Measurements from ENCODE around the gene QRFPR.

QRFPR gene

GRCh38 chr4:121339824-121340223 lies 41.0 kb downstream of the QRFPR start:
- TF ChIP-seq CTCF (IDR thresholded peaks at IDR 0.05), result no peak
- H3K4me1 ChIP-seq (ENCODE audit: control insufficient read depth in 1 of 2, insufficient read depth in 1 of 2, low read depth in 1 of 2, low read length in 1 of 2), result no peaks in the 10 kb centered on the region
- H3K4me3 ChIP-seq (ENCODE audit: low read depth in 1 of 2, low read length in 1 of 2), result no peak overlapping the region
- H3K27me3 ChIP-seq, result no peaks in the 10 kb centered on the region
- no peaks in the 10 kb centered on the region for H3K9me3 ChIP-seq
- H3K27ac ChIP-seq, result no peak overlapping the region
- no peaks in the 10 kb centered on the region for H3K36me3 ChIP-seq

GRCh38 chr4:121339307-121339706 lies 41.5 kb downstream of the QRFPR start:
- Histone ChIP-seq H3K4me3 (ENCODE audit: low read depth in 1 of 2, low read length in 1 of 2) (no peak overlapping the region), H3K9me3 (no peaks in the 10 kb centered on the region), H3K36me3 (no peaks in the 10 kb centered on the region), H3K27ac (no peak overlapping the region), H3K27me3 (no peaks in the 10 kb centered on the region), H3K4me1 (ENCODE audit: control insufficient read depth in 1 of 2, insufficient read depth in 1 of 2, low read depth in 1 of 2, low read length in 1 of 2) (no peaks in the 10 kb centered on the region)
- no peak for TF ChIP-seq CTCF (IDR thresholded peaks at IDR 0.05)

- Histone ChIP-seq H3K4me1 (ENCODE audit: control insufficient read depth in 1 of 2, insufficient read depth in 1 of 2, low read depth in 1 of 2, low read length in 1 of 2) (no peaks in the 10 kb centered on the region), H3K9me3 (no peaks in the 10 kb centered on the region), H3K27me3 (no peaks in the 10 kb centered on the region), H3K36me3 (no peaks in the 10 kb centered on the region), H3K4me3 (ENCODE audit: low read depth in 1 of 2, low read length in 1 of 2) (no peak overlapping the region), H3K27ac (no peak overlapping the region)
- no peak for TF ChIP-seq CTCF (IDR thresholded peaks at IDR 0.05)
Observed at GRCh38 chr4:121338518-121338917, 42.3 kb downstream of the QRFPR start.

GRCh38 chr4:121336706-121337105 lies 44.1 kb downstream of the QRFPR start:
- Histone ChIP-seq H3K27ac (no peak overlapping the region), H3K27me3 (no peaks in the 10 kb centered on the region), H3K9me3 (no peaks in the 10 kb centered on the region), H3K36me3 (no peaks in the 10 kb centered on the region), H3K4me3 (ENCODE audit: low read depth in 1 of 2, low read length in 1 of 2) (no peak overlapping the region), H3K4me1 (ENCODE audit: control insufficient read depth in 1 of 2, insufficient read depth in 1 of 2, low read depth in 1 of 2, low read length in 1 of 2) (no peaks in the 10 kb centered on the region)
- TF ChIP-seq CTCF (IDR thresholded peaks at IDR 0.05), result no peak

- TF ChIP-seq CTCF (IDR thresholded peaks at IDR 0.05), result no peak
- H3K36me3 ChIP-seq, result no peaks in the 10 kb centered on the region
Observed at GRCh38 chr4:121330180-121330665, 50.6 kb downstream of the QRFPR start.

GRCh38 chr4:121326597-121326996 lies 54.2 kb downstream of the QRFPR start:
- no peak overlapping the region for H3K4me3 ChIP-seq (ENCODE audit: low read depth in 1 of 2, low read length in 1 of 2)
- H3K9me3 ChIP-seq, result no peaks in the 10 kb centered on the region
- no peaks in the 10 kb centered on the region for H3K27me3 ChIP-seq
- no peak for TF ChIP-seq CTCF (IDR thresholded peaks at IDR 0.05)
- no peaks in the 10 kb centered on the region for H3K36me3 ChIP-seq
- no peaks in the 10 kb centered on the region for H3K4me1 ChIP-seq (ENCODE audit: control insufficient read depth in 1 of 2, insufficient read depth in 1 of 2, low read depth in 1 of 2, low read length in 1 of 2)
- H3K27ac ChIP-seq, result no peak overlapping the region

More at GRCh38 chr4:121330180-121330665, 50.6 kb downstream of the QRFPR start:
- no peak overlapping the region for H3K4me3 ChIP-seq (ENCODE audit: low read depth in 1 of 2, low read length in 1 of 2)
- no peak overlapping the region for H3K27ac ChIP-seq
- no peaks in the 10 kb centered on the region for H3K9me3 ChIP-seq
- H3K4me1 ChIP-seq (ENCODE audit: control insufficient read depth in 1 of 2, insufficient read depth in 1 of 2, low read depth in 1 of 2, low read length in 1 of 2), result no peaks in the 10 kb centered on the region
- H3K27me3 ChIP-seq, result no peaks in the 10 kb centered on the region
